HG03108 (cell line): ENCODE results near the gene GSC.
"Not testable (repeated sequence)": the region's sequence is repeated elsewhere in the genome, so short reads cannot be mapped to it uniquely, and the experiment has no call there.

Experiments used
- ATAC-seq: cut with Tn5 transposase; IDR thresholded peaks from one replicate; pipeline ENCODE4 v1.9.1; 2021; ENCODE audit warnings: moderate library complexity; ENCODE audit not compliant: unreplicated experiment

GSC gene

GRCh38 chr14:94769391-94770250, at the start of gene GSC:
Gene GSC (minus strand): TSS chr14:94770113. CDS start chr14:94770015, 98 bp downstream.
- ATAC-seq: no peak

- ATAC-seq: no peak
Measured at GRCh38 chr14:94819531-94819930, 49.6 kb upstream of the GSC start.

- no peak for ATAC-seq
Measured at GRCh38 chr14:94816113-94816512, 46.2 kb upstream of the GSC start.

- ATAC-seq: no peak
Measured at GRCh38 chr14:94805680-94806288, 35.9 kb upstream of the GSC start.

GRCh38 chr14:94801225-94801624, 31.3 kb upstream of the GSC start:
- ATAC-seq: no peak

- ATAC-seq: not testable (repeated sequence)
Measured at GRCh38 chr14:94800764-94801163, 30.9 kb upstream of the GSC start.

GRCh38 chr14:94797887-94798286, 28.0 kb upstream of the GSC start:
- ATAC-seq: no peak

- ATAC-seq: no peak
Measured at GRCh38 chr14:94796278-94796677, 26.4 kb upstream of the GSC start.

GRCh38 chr14:94795372-94795771, 25.5 kb upstream of the GSC start:
- no peak for ATAC-seq

GRCh38 chr14:94793901-94794300, 24.0 kb upstream of the GSC start:
- no peak for ATAC-seq

- ATAC-seq: no peak
Measured at GRCh38 chr14:94787655-94788054, 17.7 kb upstream of the GSC start.

GRCh38 chr14:94787092-94787491, 17.2 kb upstream of the GSC start:
- no peak for ATAC-seq

GRCh38 chr14:94780536-94781399, 10.9 kb upstream of the GSC start:
- no peak for ATAC-seq

GRCh38 chr14:94779713-94780112, 9.8 kb upstream of the GSC start:
- ATAC-seq: no peak

GRCh38 chr14:94775871-94776210, 5.9 kb upstream of the GSC start:
- ATAC-seq: no peak

GRCh38 chr14:94775091-94775870, 5.4 kb upstream of the GSC start:
- ATAC-seq: no peak

- ATAC-seq: no peak
Measured at GRCh38 chr14:94774344-94775090, 4.6 kb upstream of the GSC start.

GRCh38 chr14:94773655-94774343, 3.9 kb upstream of the GSC start:
- no peak for ATAC-seq

GRCh38 chr14:94773061-94773648, 3.2 kb upstream of the GSC start:
- ATAC-seq: no peak
